ENCODE measurements around the gene CARD18. TPM values are rescaled to one million over a fixed set of nuclear protein-coding genes. Genes with fewer than 3 reads are reported as not detected.

Gene CARD18, protein sequence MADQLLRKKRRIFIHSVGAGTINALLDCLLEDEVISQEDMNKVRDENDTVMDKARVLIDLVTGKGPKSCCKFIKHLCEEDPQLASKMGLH
- not detected for total RNA-seq
- polyA plus RNA-seq (ENCODE audit: insufficient read depth, low read depth, low replicate concordance) = not detected
- long read RNA-seq, donor 1 = 0 reads
- long read RNA-seq, donor 2 = 0 reads
- long read RNA-seq, donor 3 = 0 reads
- long read RNA-seq, donor 4 = 0 reads
- long read RNA-seq, donor 5 = 0 reads
- long read RNA-seq, donor 6 = 0 reads
- long read RNA-seq, donor 7 = 0 reads
- long read RNA-seq, donor 8 = 0 reads
- long read RNA-seq, donor 9 = 0 reads
- long read RNA-seq, donor 10 = 0 reads

DNA sequence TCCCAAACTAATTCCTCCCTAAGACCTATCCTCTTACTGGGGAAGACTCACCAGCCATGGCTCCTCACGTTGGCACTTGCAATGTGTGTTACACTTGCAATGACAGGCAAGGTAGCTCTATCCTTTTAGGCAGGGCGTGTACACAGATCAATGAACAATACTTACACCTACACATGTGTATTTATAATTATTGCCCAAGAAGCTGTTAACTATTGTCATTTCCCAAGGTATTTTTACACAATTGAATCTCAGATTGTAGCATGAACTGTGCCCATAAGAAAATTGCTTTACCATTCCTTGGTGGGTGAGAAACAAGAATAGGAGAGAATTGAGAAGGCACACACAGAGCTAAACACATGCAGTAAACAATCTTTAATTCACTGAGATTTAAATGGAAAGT lies at the start of gene CARD18:
Gene CARD18, minus strand, starts transcription at position 101 of the 400 bp plus-strand sequence. Its CDS starts 43 bp downstream, at position 58.
- Histone ChIP-seq H3K27ac (ENCODE audit: low read depth in 2 of 2, low read length in 2 of 2) (no peak within 1 kb of the TSS), H3K9ac (ENCODE audit: low read length in 3 of 3) (no peak within 1 kb of the TSS), H3K4me1 (ENCODE audit: control insufficient read depth in 2 of 3, insufficient read depth in 2 of 3, low read depth in 1 of 3, low read length in 3 of 3) (no peaks in the 10 kb centered on the region), H3K9me3 (ENCODE audit: control insufficient read depth in 2 of 3, insufficient read depth in 1 of 3, low read length in 3 of 3) (no peaks in the 10 kb centered on the region), H3K4me3 (ENCODE audit: low read length in 3 of 3) (no peak within 1 kb of the TSS), H3K27me3 (ENCODE audit: control insufficient read depth, insufficient read depth, low read length) (no peaks in the 10 kb centered on the region), H3K36me3 (ENCODE audit: control insufficient read depth in 2 of 3, insufficient read depth in 3 of 3, low read length in 3 of 3) (no peaks in the 10 kb centered on the region)
- DNase-seq (no peak), FAIRE-seq (no peak)
- TF ChIP-seq, protein P1, sequence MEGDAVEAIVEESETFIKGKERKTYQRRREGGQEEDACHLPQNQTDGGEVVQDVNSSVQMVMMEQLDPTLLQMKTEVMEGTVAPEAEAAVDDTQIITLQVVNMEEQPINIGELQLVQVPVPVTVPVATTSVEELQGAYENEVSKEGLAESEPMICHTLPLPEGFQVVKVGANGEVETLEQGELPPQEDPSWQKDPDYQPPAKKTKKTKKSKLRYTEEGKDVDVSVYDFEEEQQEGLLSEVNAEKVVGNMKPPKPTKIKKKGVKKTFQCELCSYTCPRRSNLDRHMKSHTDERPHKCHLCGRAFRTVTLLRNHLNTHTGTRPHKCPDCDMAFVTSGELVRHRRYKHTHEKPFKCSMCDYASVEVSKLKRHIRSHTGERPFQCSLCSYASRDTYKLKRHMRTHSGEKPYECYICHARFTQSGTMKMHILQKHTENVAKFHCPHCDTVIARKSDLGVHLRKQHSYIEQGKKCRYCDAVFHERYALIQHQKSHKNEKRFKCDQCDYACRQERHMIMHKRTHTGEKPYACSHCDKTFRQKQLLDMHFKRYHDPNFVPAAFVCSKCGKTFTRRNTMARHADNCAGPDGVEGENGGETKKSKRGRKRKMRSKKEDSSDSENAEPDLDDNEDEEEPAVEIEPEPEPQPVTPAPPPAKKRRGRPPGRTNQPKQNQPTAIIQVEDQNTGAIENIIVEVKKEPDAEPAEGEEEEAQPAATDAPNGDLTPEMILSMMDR (IDR thresholded peaks at IDR 0.05; ENCODE audit: borderline replicate concordance, extremely low read depth, insufficient read depth) = no peak
- intact Hi-C loops (cut with DNase I) = no loop called here

DNA sequence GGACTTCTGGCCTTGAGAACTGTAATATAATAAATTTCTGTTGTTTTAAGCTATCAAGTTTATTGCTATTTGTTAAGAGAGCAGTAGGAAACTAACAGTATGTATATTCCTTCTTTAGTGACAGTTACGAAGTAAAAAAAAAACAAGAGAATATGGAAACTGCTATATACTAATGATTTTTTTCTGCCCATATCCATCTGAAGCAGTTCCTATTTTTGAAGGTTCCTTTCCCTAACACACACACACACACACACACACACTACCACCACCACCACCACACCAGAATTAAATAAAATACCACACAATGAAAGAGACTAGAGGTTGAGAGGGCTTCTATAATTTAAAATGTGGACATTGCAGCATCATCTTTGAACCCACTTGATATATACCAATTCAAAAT lies 44.4 kb upstream of the CARD18 start:
- Histone ChIP-seq H3K4me1 (ENCODE audit: control insufficient read depth in 2 of 3, insufficient read depth in 2 of 3, low read depth in 1 of 3, low read length in 3 of 3) (no peaks in the 10 kb centered on the region), H3K27me3 (ENCODE audit: control insufficient read depth, insufficient read depth, low read length) (no peaks in the 10 kb centered on the region), H3K9me3 (ENCODE audit: control insufficient read depth in 2 of 3, insufficient read depth in 1 of 3, low read length in 3 of 3) (no peaks in the 10 kb centered on the region), H3K27ac (ENCODE audit: low read depth in 2 of 2, low read length in 2 of 2) (no peak overlapping the region), H3K4me3 (ENCODE audit: low read length in 3 of 3) (no peak overlapping the region), H3K9ac (ENCODE audit: low read length in 3 of 3) (no peak overlapping the region), H3K36me3 (ENCODE audit: control insufficient read depth in 2 of 3, insufficient read depth in 3 of 3, low read length in 3 of 3) (no peaks in the 10 kb centered on the region)
- TF ChIP-seq, protein P1 (IDR thresholded peaks at IDR 0.05; ENCODE audit: borderline replicate concordance, extremely low read depth, insufficient read depth) = no peak
- intact Hi-C loops (cut with DNase I) = no loop called here
- DNase-seq (no peak), FAIRE-seq (no peak)

DNA sequence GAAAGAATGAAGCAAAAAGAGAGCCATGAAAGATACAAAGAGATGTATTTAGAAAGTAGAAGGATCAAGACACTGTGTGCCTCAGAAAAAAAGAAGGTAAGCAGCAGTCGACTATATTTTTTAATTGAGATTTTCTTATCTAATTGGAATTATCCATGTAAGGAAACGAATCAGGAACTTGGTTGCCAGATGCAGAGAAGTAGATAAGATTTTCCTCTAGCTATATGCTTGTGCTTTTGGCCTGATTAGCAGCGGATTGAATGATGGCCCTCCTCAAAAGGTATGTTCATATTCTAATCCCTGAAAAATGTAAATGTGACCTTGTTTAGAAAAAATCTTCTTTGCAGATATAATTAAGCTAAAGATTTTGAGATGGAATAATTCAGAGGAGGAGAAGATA lies 43.9 kb upstream of the CARD18 start:
- FAIRE-seq (no peak), DNase-seq (no peak)
- TF ChIP-seq, protein P1 (IDR thresholded peaks at IDR 0.05; ENCODE audit: borderline replicate concordance, extremely low read depth, insufficient read depth) = no peak
- H3K36me3 ChIP-seq (ENCODE audit: control insufficient read depth in 2 of 3, insufficient read depth in 3 of 3, low read length in 3 of 3) = no peaks in the 10 kb centered on the region
- no peaks in the 10 kb centered on the region for H3K9me3 ChIP-seq (ENCODE audit: control insufficient read depth in 2 of 3, insufficient read depth in 1 of 3, low read length in 3 of 3)
- H3K27ac ChIP-seq (ENCODE audit: low read depth in 2 of 2, low read length in 2 of 2) = no peak overlapping the region
- H3K4me1 ChIP-seq (ENCODE audit: control insufficient read depth in 2 of 3, insufficient read depth in 2 of 3, low read depth in 1 of 3, low read length in 3 of 3) = no peaks in the 10 kb centered on the region
- no peaks in the 10 kb centered on the region for H3K27me3 ChIP-seq (ENCODE audit: control insufficient read depth, insufficient read depth, low read length)
- no peak overlapping the region for H3K4me3 ChIP-seq (ENCODE audit: low read length in 3 of 3)
- H3K9ac ChIP-seq (ENCODE audit: low read length in 3 of 3) = no peak overlapping the region
- intact Hi-C loops (cut with DNase I) = no loop called here

Measured in kidney (tissue), 22 donors.